Neural progenitor cell (in vitro differentiated cells): ENCODE results near the gene ADH4. TPM values are rescaled to one million over a fixed set of nuclear protein-coding genes. Genes with fewer than 3 reads are reported as not detected.

Experiments
- DNase-seq: peaks from one replicate; pipeline ENCODE4 v3.0.0-alpha.2; 2016; ENCODE audit warnings: low spot score
- H2AFZ ChIP-seq: fragments of 200-600 bp; sonication (generic); replicated peaks from 2 replicates; pipeline ENCODE4 v1.6.1; 2016; ENCODE audit warnings: antibody characterized with exemption
- H3F3A ChIP-seq: fragments of 200-600 bp; sonication (generic); 2 replicates; pipeline ENCODE4 v1.6.1; 2016; ENCODE audit warnings: antibody characterized with exemption, low read depth
- H3K27ac ChIP-seq: fragments of 200-600 bp; sonication (generic); 2 replicates; pipeline ENCODE4 v1.5.1; 2016; ENCODE audit warnings: mild to moderate bottlenecking
- H3K27me3 ChIP-seq: fragments of 200-600 bp; sonication (generic); 2 replicates; pipeline ENCODE4 v1.6.1; 2016; ENCODE audit warnings: mild to moderate bottlenecking, moderate library complexity
- H3K36me3 ChIP-seq: fragments of 200-600 bp; sonication (generic); 2 replicates; pipeline ENCODE4 v1.5.1; 2016
- H3K4me1 ChIP-seq: fragments of 200-600 bp; sonication (generic); 2 replicates; pipeline ENCODE4 v1.6.1; 2016; ENCODE audit warnings: mixed run types
- H3K4me2 ChIP-seq: fragments of 200-600 bp; sonication (generic); 2 replicates; pipeline ENCODE4 v1.6.1; 2016
- H3K4me3 ChIP-seq: fragments of 200-600 bp; sonication (generic); 2 replicates; pipeline ENCODE4 v1.5.1; 2016
- H3K79me2 ChIP-seq: fragments of 200-600 bp; sonication (generic); 2 replicates; pipeline ENCODE4 v1.6.1; 2016; ENCODE audit warnings: low read depth
- H3K9ac ChIP-seq: fragments of 200-600 bp; sonication (generic); 2 replicates; pipeline ENCODE4 v1.6.1; 2016
- H3K9me3 ChIP-seq: fragments of 200-600 bp; sonication (generic); 2 replicates; pipeline ENCODE4 v1.5.1; 2016; ENCODE audit warnings: low read depth
- H4K20me1 ChIP-seq: fragments of 200-600 bp; sonication (generic); 2 replicates; pipeline ENCODE4 v1.6.1; 2016; ENCODE audit warnings: low read depth
- H3K27ac Mint-ChIP-seq: 3 replicates; pipeline ENCODE4 v1.8.0; 2021; ENCODE audit warnings: mixed read lengths
- H3K27me3 Mint-ChIP-seq: 2 replicates; pipeline ENCODE4 v1.8.0; 2022; ENCODE audit warnings: low read depth, mild to moderate bottlenecking, inconsistent platforms, moderate library complexity, mixed read lengths; ENCODE audit not compliant: insufficient read depth
- H3K36me3 Mint-ChIP-seq: 3 replicates; pipeline ENCODE4 v1.8.0; 2021; ENCODE audit warnings: mixed read lengths
- H3K4me1 Mint-ChIP-seq: 3 replicates; pipeline ENCODE4 v1.8.0; 2021; ENCODE audit warnings: mixed read lengths
- H3K4me3 Mint-ChIP-seq: 3 replicates; pipeline ENCODE4 v1.8.0; 2021; ENCODE audit warnings: mild to moderate bottlenecking, moderate library complexity, mixed read lengths
- H3K9me3 Mint-ChIP-seq: 3 replicates; pipeline ENCODE4 v1.8.0; 2020; ENCODE audit warnings: mixed read lengths
- CTCF ChIP-seq: fragments of 200-600 bp; sonication (generic); IDR thresholded peaks from 2 replicates; pipeline ENCODE4 v1.5.1; 2017; ENCODE audit warnings: antibody characterized with exemption, mild to moderate bottlenecking
- EZH2 ChIP-seq: fragments of 200-600 bp; sonication (generic); IDR thresholded peaks from 2 replicates; pipeline ENCODE4 v1.6.1; 2017; ENCODE audit warnings: antibody characterized with exemption, mild to moderate bottlenecking, moderate library complexity
- EZH2phosphoT487 ChIP-seq: fragments of 200-600 bp; sonication (generic); IDR thresholded peaks from 2 replicates; pipeline ENCODE4 v1.6.1; 2017; ENCODE audit warnings: antibody characterized with exemption
- total RNA-seq: library from RNA; depleted of rRNA; stranded (reverse); fragments of >200 nt; gene quantifications from 2 replicates; pipeline ENCODE4 v1.2.3, GENCODE V29; 2015; ENCODE audit warnings: low replicate concordance

The ADH4 gene
- total RNA-seq, 1 donor from 2014 or later, result not detected

DNA sequence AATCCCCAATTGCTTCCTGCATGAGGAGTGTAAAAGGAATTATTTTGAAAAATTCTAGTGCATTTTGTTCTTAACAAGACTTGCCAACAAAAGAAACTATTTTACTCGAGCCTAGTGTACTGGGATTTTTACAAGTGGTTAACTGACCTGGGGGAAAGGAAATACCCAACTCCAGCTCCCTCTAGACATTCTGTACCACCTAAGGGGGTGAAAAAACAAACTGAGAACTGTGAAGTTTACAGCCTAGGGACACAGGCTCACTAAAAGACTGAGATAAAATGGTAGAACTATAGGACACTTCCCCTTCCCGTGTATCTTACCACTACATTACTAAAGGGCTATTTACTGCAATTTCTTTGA, 52.9 kb downstream of the ADH4 start:
- Mint-ChIP-seq H3K9me3 (peaks cover 5% of the 10 kb centered on the region), H3K36me3 (peaks cover 5% of the 10 kb centered on the region), H3K27me3 (peaks cover 2% of the 10 kb centered on the region), H3K4me1 (peaks cover 31% of the 10 kb centered on the region), H3K4me3 (peak overlapping the region; percentile 33), H3K27ac (no peak overlapping the region)
- Histone ChIP-seq H3K4me3 (peak overlapping the region; percentile 82), H3F3A (peaks cover 8% of the 10 kb centered on the region), H3K4me2 (peak overlapping the region; percentile 96), H3K9me3 (no peaks in the 10 kb centered on the region), H3K4me1 (peaks cover 13% of the 10 kb centered on the region), H3K9ac (no peak overlapping the region), H4K20me1 (peaks cover 4% of the 10 kb centered on the region), H3K27me3 (no peaks in the 10 kb centered on the region), H3K36me3 (peaks cover 4% of the 10 kb centered on the region), H2AFZ (peak overlapping the region; percentile 14), H3K79me2 (peaks cover 53% of the 10 kb centered on the region), H3K27ac (no peak overlapping the region)
- TF ChIP-seq EZH2, result no peak
- no peak for TF ChIP-seq CTCF
- TF ChIP-seq EZH2phosphoT487, result no peak
- DNase-seq, result no peak

DNA sequence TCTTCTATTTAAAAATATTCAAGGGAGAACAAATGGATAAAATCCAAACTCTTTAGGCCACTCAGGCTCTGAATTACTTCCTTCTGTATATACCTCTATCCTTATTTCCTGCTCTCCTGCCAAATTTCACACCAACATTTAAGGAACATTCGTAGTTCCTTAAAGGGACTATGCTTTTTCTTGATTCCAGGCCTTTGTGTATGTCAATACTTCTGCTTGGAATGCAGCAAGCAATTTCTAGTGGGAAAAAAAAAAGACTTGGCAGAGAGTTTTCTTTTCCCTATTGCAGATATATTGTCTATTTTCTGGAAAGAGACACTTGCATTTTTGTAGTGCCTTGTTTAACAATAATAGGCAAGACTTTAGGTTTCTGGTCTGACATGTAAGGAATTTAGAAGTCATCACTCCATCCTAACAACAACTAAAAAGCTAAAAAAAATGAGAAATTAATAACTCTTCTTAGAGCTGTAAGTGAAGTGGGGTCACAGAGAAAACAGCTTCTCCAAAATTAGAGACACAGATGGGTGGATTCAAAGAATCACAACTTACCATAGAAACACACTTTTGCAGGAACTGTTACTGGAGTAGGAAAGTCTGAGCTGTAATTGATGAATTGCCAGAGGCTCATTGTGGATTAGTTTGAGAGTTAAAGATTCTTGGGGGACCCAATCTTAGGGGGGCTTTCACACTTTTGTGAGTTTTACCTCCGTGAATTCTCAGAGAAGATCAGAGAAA, 53.4 kb downstream of the ADH4 start:
- peaks cover 6% of the 10 kb centered on the region for H3K36me3 Mint-ChIP-seq
- peaks cover 4% of the 10 kb centered on the region for H3K36me3 ChIP-seq
- H3K9me3 Mint-ChIP-seq, result peaks cover 5% of the 10 kb centered on the region
- peaks cover 33% of the 10 kb centered on the region for H3K4me1 Mint-ChIP-seq
- no peaks in the 10 kb centered on the region for H3K27me3 ChIP-seq
- TF ChIP-seq EZH2phosphoT487 (no peak), EZH2 (no peak), CTCF (no peak)
- H3K27me3 Mint-ChIP-seq, result peaks cover 2% of the 10 kb centered on the region
- peaks cover 13% of the 10 kb centered on the region for H3K4me1 ChIP-seq
- H4K20me1 ChIP-seq, result peaks cover 8% of the 10 kb centered on the region
- peak overlapping the region; percentile 14 for H2AFZ ChIP-seq
- no peak overlapping the region for H3K9ac ChIP-seq
- peaks cover 8% of the 10 kb centered on the region for H3F3A ChIP-seq
- peak overlapping the region; percentile 24 for H3K27ac ChIP-seq
- no peaks in the 10 kb centered on the region for H3K9me3 ChIP-seq
- H3K79me2 ChIP-seq, result peaks cover 59% of the 10 kb centered on the region
- no peak for DNase-seq
- peak overlapping the region; percentile 71 for H3K4me3 Mint-ChIP-seq
- H3K4me2 ChIP-seq, result peak overlapping the region; percentile 96
- H3K27ac Mint-ChIP-seq, result no peak overlapping the region
- H3K4me3 ChIP-seq, result peak overlapping the region; percentile 82

- Histone ChIP-seq H3F3A (peaks cover 8% of the 10 kb centered on the region), H3K36me3 (peaks cover 15% of the 10 kb centered on the region), H3K4me3 (peak within 1 kb of the TSS; percentile 82), H3K27ac (peak within 1 kb of the TSS; percentile 95), H3K79me2 (peaks cover 77% of the 10 kb centered on the region), H4K20me1 (peaks cover 12% of the 10 kb centered on the region), H3K9ac (peak within 1 kb of the TSS; percentile 76), H3K9me3 (no peaks in the 10 kb centered on the region), H3K4me1 (peaks cover 13% of the 10 kb centered on the region), H3K4me2 (peak within 1 kb of the TSS; percentile 96), H2AFZ (peak within 1 kb of the TSS; percentile 93), H3K27me3 (no peaks in the 10 kb centered on the region)
- TF ChIP-seq EZH2 (no peak), EZH2phosphoT487 (no peak), CTCF (no peak)
- H3K9me3 Mint-ChIP-seq, result peaks cover 5% of the 10 kb centered on the region
- H3K27ac Mint-ChIP-seq, result peak within 1 kb of the TSS; percentile 96
- H3K4me3 Mint-ChIP-seq, result peak within 1 kb of the TSS; percentile 96
- peaks cover 35% of the 10 kb centered on the region for H3K4me1 Mint-ChIP-seq
- DNase-seq, result peak; percentile 92
- peaks cover 2% of the 10 kb centered on the region for H3K27me3 Mint-ChIP-seq
- H3K36me3 Mint-ChIP-seq, result peaks cover 16% of the 10 kb centered on the region
These were observed 55.4 kb downstream of the ADH4 start, which contains the start of gene ADH5 for GRCh38 chr4:99088481-99089365. ADH5 (minus strand) TSS chr4:99088788; CDS start chr4:99088700, 88 bp downstream.
